Activated CD8-positive, alpha-beta memory T cell treated with anti-CD3 and anti-CD28 coated beads, Interleukin-2, amount 50 U/mL, for 48 hours (primary cell): ENCODE measurements around the gene ARL16.

Experiments used
- DNase-seq: peaks from one replicate; pipeline ENCODE4 v3.0.0-alpha.2; 2020

The ARL16 gene

GRCh38 chr17:81712468-81713003 lies 28.9 kb upstream of the ARL16 start:
- no peak for DNase-seq

GRCh38 chr17:81711814-81712467 lies 28.3 kb upstream of the ARL16 start, which contains the start of gene SLC25A10:
Gene SLC25A10 (plus strand): TSS chr17:81712284. CDS start chr17:81712427, 143 bp downstream.
- DNase-seq: peak; percentile 91

GRCh38 chr17:81710514-81711308 lies 27.1 kb upstream of the ARL16 start:
- DNase-seq: peak; percentile 64

- DNase-seq: no peak
These were observed 25.2 kb upstream of the ARL16 start for GRCh38 chr17:81708739-81709185.

GRCh38 chr17:81707725-81708646 lies 24.4 kb upstream of the ARL16 start:
- DNase-seq: no peak

- DNase-seq: no peak
These were observed 23.4 kb upstream of the ARL16 start for GRCh38 chr17:81706757-81707624.

GRCh38 chr17:81706232-81706611 lies 22.6 kb upstream of the ARL16 start:
- no peak for DNase-seq

GRCh38 chr17:81705518-81706231 lies 22.1 kb upstream of the ARL16 start:
- DNase-seq: no peak

- no peak for DNase-seq
These were observed 20.4 kb upstream of the ARL16 start for GRCh38 chr17:81703747-81704654.

- DNase-seq: peak; percentile 95
These were observed 19.5 kb upstream of the ARL16 start, which contains the start of gene MRPL12 for GRCh38 chr17:81702934-81703746. Gene MRPL12 (plus strand): TSS chr17:81703367. CDS start chr17:81703502, 135 bp downstream.

- DNase-seq: peak; percentile 62
These were observed 17.9 kb upstream of the ARL16 start for GRCh38 chr17:81701288-81702071.

GRCh38 chr17:81700353-81701287 lies 17.0 kb upstream of the ARL16 start:
- no peak for DNase-seq

- DNase-seq: no peak
These were observed 13.9 kb upstream of the ARL16 start for GRCh38 chr17:81697261-81698044.

GRCh38 chr17:81696218-81696941 lies 12.8 kb upstream of the ARL16 start:
- no peak for DNase-seq

- DNase-seq: no peak
These were observed 12.2 kb upstream of the ARL16 start for GRCh38 chr17:81695801-81696200.
